ENCODE measurements around the gene AK2.

AK2 gene

GRCh38 chr1:33021567-33022431 is 14.9 kb downstream of the AK2 start:
- peaks cover 78% of the 10 kb centered on the region for H3K36me3 Mint-ChIP-seq (ENCODE audit: low read depth)
- no peak for DNase-seq
- H3K4me3 Mint-ChIP-seq: no peak overlapping the region
- no peaks in the 10 kb centered on the region for H3K9me3 Mint-ChIP-seq
- H3K27me3 Mint-ChIP-seq: no peaks in the 10 kb centered on the region
- no peak overlapping the region for H3K27ac Mint-ChIP-seq
- no peak for ATAC-seq
- H3K4me1 Mint-ChIP-seq: peaks cover 49% of the 10 kb centered on the region

DNA sequence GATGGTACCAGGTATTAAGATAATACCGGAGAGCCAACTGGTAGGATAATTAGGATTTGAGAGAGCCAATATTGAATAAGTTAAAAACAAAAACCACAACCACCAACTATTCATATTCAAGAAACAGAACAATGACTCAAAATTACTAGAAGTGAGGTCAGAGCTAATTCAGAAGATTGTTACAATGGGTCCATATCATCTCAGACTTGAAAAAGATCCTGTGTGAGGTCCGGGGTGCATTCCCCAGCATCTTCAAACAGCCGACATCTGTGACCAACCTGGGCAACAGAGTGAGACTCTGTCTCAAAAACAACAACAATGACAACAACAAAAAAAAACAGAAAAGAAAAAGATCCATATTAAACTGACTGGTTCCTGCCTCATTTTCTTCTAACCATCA is 18.6 kb downstream of the AK2 start:
- no peak overlapping the region for H3K4me3 Mint-ChIP-seq
- peak overlapping the region; percentile 60 for H3K27ac Mint-ChIP-seq
- H3K27me3 Mint-ChIP-seq: no peaks in the 10 kb centered on the region
- peaks cover 67% of the 10 kb centered on the region for H3K36me3 Mint-ChIP-seq (ENCODE audit: low read depth)
- ATAC-seq: no peak
- no peaks in the 10 kb centered on the region for H3K9me3 Mint-ChIP-seq
- H3K4me1 Mint-ChIP-seq: peaks cover 19% of the 10 kb centered on the region
- no peak for DNase-seq

DNA sequence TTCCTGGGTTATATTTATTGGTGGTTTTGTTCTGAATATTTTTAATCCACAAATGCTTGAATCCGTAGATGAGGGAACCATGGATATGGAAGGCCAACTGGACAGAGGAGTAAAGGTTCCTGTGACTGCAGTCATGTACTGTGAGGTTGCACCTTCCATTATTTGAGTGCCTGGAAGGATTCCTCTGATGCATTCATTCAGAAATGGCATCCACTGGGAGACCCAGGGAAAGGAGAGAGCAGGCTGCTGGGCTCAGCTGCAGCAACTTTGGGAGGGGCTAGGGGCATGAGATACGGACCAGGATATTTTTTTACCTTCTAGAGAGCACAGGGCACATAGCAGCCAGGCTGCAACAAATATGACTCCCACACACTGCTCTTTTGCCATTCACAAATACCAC is 19.5 kb downstream of the AK2 start:
- peaks cover 15% of the 10 kb centered on the region for H3K4me1 Mint-ChIP-seq
- H3K9me3 Mint-ChIP-seq: no peaks in the 10 kb centered on the region
- no peak overlapping the region for H3K27ac Mint-ChIP-seq
- H3K4me3 Mint-ChIP-seq: no peak overlapping the region
- ATAC-seq (no peak), DNase-seq (no peak)
- H3K36me3 Mint-ChIP-seq (ENCODE audit: low read depth): peaks cover 67% of the 10 kb centered on the region
- no peaks in the 10 kb centered on the region for H3K27me3 Mint-ChIP-seq

DNA sequence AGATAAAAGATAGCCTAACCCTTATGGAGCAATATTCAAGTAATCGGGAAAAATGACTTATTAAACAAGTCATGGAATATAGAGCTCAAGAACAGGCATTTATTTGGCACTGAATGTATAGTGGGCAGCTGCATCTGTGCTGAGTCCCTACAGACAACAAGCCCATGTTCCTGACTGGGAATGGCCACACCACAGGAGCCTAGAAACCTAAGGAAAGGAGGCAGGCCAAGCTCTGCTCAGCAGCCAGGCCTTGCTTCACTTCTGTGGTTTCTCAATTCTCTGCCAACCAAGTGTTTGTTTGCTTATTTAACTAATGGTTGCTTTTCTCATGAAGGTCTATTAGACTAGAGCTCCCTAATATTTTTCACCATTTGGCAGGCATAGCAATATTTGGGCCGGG is 21.5 kb downstream of the AK2 start:
- no peak for ATAC-seq
- Mint-ChIP-seq H3K27me3 (no peaks in the 10 kb centered on the region), H3K4me3 (no peak overlapping the region), H3K27ac (no peak overlapping the region), H3K4me1 (peaks cover 15% of the 10 kb centered on the region), H3K36me3 (ENCODE audit: low read depth) (peaks cover 64% of the 10 kb centered on the region), H3K9me3 (no peaks in the 10 kb centered on the region)
- DNase-seq: no peak

GRCh38 chr1:33014464-33015163 is 22.1 kb downstream of the AK2 start:
- Mint-ChIP-seq H3K9me3 (no peaks in the 10 kb centered on the region), H3K4me1 (peaks cover 13% of the 10 kb centered on the region), H3K4me3 (no peak overlapping the region), H3K36me3 (ENCODE audit: low read depth) (peaks cover 60% of the 10 kb centered on the region), H3K27me3 (no peaks in the 10 kb centered on the region), H3K27ac (no peak overlapping the region)
- ATAC-seq: no peak
- no peak for DNase-seq

DNA sequence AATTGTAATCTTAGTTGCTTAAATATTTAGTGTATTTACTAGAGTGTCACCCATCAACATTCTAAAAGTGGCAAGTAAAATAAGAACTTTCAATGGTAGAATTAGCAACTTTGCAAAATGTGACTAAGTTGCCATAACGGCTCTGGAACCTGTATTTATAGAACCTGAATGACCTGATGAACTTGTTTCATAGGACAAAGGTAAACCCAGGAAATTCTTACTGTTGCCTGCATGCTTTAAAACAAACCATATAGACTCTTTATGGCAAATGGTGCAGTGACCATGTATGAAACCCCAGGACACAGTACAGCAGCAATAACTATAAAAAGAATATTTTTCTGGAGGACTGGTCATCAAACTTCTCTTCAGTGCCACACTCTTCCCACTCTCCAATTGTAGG is 22.9 kb downstream of the AK2 start:
- ATAC-seq (no peak), DNase-seq (no peak)
- Mint-ChIP-seq H3K36me3 (ENCODE audit: low read depth) (peaks cover 60% of the 10 kb centered on the region), H3K27ac (no peak overlapping the region), H3K9me3 (no peaks in the 10 kb centered on the region), H3K4me1 (peaks cover 9% of the 10 kb centered on the region), H3K27me3 (no peaks in the 10 kb centered on the region), H3K4me3 (no peak overlapping the region)

DNA sequence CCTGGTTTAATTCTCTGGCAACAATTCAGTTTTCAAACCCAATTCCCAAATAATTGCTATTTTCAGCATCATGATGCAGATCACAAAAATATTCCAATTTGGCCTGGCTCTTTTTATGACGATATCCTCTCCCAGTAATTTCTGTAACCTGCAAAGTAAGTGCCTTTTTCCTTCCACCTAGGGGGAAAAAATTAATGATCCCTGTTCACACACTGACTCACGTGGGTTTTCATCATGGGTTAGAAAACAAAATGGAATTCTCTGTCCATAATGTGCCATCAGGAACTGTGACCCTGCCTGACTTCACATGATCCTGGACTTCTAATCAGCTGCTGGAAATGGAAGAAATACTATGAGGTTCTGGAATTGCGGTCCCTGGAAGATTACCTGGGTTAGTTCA is 24.5 kb downstream of the AK2 start:
- DNase-seq (no peak), ATAC-seq (no peak)
- H3K4me3 Mint-ChIP-seq: no peak overlapping the region
- no peak overlapping the region for H3K27ac Mint-ChIP-seq
- H3K4me1 Mint-ChIP-seq: no peaks in the 10 kb centered on the region
- H3K36me3 Mint-ChIP-seq (ENCODE audit: low read depth): peaks cover 59% of the 10 kb centered on the region
- no peaks in the 10 kb centered on the region for H3K9me3 Mint-ChIP-seq
- H3K27me3 Mint-ChIP-seq: no peaks in the 10 kb centered on the region

DNA sequence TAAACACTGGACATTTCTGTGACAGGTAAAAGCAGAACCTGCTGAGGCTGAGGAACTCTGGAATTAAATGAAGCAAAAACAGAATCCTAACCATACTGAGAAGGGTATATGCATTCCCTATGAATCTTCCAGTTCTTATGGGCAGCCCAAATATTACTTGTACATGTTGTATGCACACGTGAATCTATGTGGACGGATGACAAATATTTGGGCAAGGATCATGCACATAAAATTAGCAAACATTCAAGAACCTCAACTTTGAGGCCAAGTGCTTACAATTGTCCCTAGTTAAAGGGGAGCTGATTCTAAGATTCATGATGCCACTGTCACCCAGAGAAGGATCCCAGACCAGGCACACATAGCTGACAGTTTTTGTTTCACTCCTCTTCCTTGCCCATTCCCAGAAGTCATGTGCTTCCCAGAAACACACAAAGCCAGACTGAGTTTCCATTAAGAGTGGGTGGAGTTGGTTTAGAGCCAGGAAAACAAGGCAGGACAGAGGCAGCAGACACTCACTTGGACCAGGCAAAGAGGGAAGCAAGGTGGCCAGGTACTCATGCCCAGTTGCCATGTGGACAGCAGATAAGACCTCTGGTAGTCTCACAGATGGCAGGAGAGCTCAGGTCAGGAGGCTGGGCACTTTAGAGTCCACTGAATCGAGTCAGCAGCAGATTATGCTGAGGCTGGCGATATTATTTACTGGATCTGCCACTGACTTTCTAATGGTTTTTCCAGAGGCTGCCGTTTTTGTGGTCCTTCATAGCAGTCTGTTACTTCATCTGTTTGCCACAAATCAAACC is 25.6 kb downstream of the AK2 start:
- H3K27ac Mint-ChIP-seq: peak overlapping the region; percentile 28
- ATAC-seq (no peak), DNase-seq (no peak)
- H3K4me1 Mint-ChIP-seq: peaks cover 4% of the 10 kb centered on the region
- peaks cover 64% of the 10 kb centered on the region for H3K36me3 Mint-ChIP-seq (ENCODE audit: low read depth)
- no peaks in the 10 kb centered on the region for H3K9me3 Mint-ChIP-seq
- no peaks in the 10 kb centered on the region for H3K27me3 Mint-ChIP-seq
- no peak overlapping the region for H3K4me3 Mint-ChIP-seq

DNA sequence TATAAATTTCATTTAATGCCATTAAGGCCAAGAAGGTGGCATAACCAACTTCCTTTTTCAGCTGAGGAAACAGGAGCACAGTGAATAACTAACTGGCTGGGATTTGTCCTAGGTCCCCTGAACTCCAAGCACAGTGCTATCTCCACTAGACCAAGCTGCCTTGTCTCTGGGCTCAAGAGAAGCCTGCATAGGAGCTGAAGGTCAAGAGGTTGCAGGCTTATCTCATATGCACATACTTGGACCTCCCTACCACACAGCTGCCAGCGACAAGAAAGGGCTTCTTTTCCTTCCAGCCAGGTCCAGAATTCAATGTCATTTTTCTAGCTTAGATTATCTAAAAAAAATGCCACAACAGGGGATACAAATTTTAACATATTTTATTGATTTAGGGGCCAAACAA is 27.1 kb downstream of the AK2 start:
- peaks cover 19% of the 10 kb centered on the region for H3K4me1 Mint-ChIP-seq
- H3K36me3 Mint-ChIP-seq (ENCODE audit: low read depth): peaks cover 79% of the 10 kb centered on the region
- DNase-seq: no peak
- H3K4me3 Mint-ChIP-seq: no peak overlapping the region
- H3K27ac Mint-ChIP-seq: no peak overlapping the region
- no peaks in the 10 kb centered on the region for H3K9me3 Mint-ChIP-seq
- ATAC-seq: no peak
- H3K27me3 Mint-ChIP-seq: no peaks in the 10 kb centered on the region

DNA sequence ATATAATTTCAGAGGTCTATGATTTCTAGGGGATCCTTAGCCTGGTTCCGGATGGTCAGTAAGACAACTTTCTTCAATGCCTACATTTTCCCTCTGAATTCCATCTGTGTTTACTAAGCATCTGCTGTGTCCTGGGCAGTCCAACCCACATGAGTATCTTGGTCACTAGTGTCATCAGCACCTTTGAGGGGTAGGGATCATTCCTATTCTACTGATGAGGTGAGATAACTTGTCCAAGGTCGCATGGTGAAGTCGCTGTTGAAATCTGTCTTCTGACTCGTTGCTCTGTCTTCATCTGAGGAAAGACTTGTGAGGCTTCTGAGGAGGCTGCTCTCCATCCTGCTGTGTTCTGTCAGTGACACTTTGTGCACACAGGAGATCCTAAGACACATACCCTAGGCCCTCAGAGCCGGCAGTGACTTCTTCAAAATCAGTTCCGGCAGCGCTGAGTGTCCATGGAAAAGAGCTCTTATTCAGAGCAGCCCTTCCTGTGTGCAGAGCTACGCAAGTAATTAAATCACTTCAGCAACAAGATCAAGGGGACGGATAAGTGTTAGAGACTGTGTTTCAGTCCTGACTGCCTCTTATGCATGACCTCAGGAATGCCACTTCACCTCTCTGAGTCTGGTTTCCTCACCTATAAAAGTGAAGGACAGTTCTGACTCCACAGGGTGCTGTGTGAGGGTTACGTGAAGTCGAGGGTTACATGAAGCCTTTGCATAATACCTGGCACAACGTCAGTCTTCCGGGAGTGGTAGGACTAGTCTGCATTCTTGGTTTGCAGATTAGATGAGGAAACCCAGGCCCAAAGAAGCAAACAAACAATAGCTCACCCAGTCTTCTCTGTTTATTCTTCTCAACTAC is 28.4 kb downstream of the AK2 start:
- H3K4me3 Mint-ChIP-seq: no peak overlapping the region
- no peak for ATAC-seq
- no peak for DNase-seq
- H3K9me3 Mint-ChIP-seq: no peaks in the 10 kb centered on the region
- H3K27me3 Mint-ChIP-seq: no peaks in the 10 kb centered on the region
- H3K4me1 Mint-ChIP-seq: peaks cover 21% of the 10 kb centered on the region
- no peak overlapping the region for H3K27ac Mint-ChIP-seq
- peaks cover 73% of the 10 kb centered on the region for H3K36me3 Mint-ChIP-seq (ENCODE audit: low read depth)

- H3K27me3 Mint-ChIP-seq: no peaks in the 10 kb centered on the region
- H3K4me3 Mint-ChIP-seq: no peak overlapping the region
- ATAC-seq (peak; percentile 33), DNase-seq (no peak)
- no peak overlapping the region for H3K27ac Mint-ChIP-seq
- peaks cover 21% of the 10 kb centered on the region for H3K4me1 Mint-ChIP-seq
- H3K9me3 Mint-ChIP-seq: no peaks in the 10 kb centered on the region
- H3K36me3 Mint-ChIP-seq (ENCODE audit: low read depth): peaks cover 69% of the 10 kb centered on the region
These were observed 29.3 kb downstream of the AK2 start for GRCh38 chr1:33007190-33008050.

DNA sequence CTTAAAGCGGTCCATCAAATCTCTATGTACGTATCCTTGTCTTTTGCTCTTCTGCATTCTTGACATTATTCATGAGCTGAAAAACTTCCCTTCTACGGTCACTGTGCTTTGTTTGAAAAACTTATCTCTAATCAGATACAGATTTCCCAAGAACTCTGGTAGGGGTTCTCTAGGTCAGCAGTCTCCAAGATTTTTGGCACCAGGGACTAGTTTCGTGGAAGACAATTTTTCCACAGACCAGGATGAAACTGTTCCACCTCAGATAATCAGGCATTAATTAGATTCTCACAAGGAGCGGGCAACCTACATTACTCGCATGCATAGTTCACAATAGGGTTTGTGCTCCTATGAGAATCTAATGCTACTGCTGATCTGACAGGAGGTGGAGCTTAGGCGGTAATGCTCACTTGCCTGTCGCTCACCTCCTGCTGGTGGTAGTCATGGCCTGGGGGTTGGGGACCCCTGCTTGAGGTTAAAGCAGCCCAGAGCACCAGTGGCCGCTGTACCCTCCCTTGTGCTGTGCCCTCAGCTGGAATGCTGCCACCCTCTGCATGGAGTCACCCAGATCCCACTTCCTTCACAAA is 30.8 kb downstream of the AK2 start:
- no peak overlapping the region for H3K4me3 Mint-ChIP-seq
- peaks cover 21% of the 10 kb centered on the region for H3K4me1 Mint-ChIP-seq
- H3K9me3 Mint-ChIP-seq: no peaks in the 10 kb centered on the region
- no peaks in the 10 kb centered on the region for H3K27me3 Mint-ChIP-seq
- DNase-seq: no peak
- ATAC-seq: no peak
- H3K27ac Mint-ChIP-seq: no peak overlapping the region
- peaks cover 56% of the 10 kb centered on the region for H3K36me3 Mint-ChIP-seq (ENCODE audit: low read depth)

Measured in activated naive CD8-positive, alpha-beta T cell treated with anti-CD3 and anti-CD28 coated beads, Interleukin-2, amount 50 U/mL, for 24 hours (primary cell).